Activated T-cell treated with anti-CD3 and anti-CD28 coated beads, Interleukin-2, amount 50 U/mL, for 72 hours (primary cell): ENCODE results near the gene HCAR2. TPM values are rescaled to one million over a fixed set of nuclear protein-coding genes. Genes with fewer than 3 reads are reported as not detected.
"Not testable (repeated sequence)": the region's sequence is repeated elsewhere in the genome, so short reads cannot be mapped to it uniquely, and the experiment has no call there.

Experiments
- ATAC-seq, 2 donors: fragments of 150-1000 bp; cut with Tn5 transposase; replicated peaks in 1 of 2; 2 replicates each; pipeline ENCODE4 v1.10.0; 2021; ENCODE audit warnings: moderate library complexity in 2 of 2, mild to moderate bottlenecking in 1 of 2
- DNase-seq, 2 donors: peaks; one replicate each; pipeline ENCODE4 v3.0.0; 2021 to 2022; ENCODE audit warnings: mixed read lengths in 1 of 2
- H3K27ac Mint-ChIP-seq: one replicate; pipeline ENCODE4 v1.8.0; 2022; ENCODE audit warnings: mild to moderate bottlenecking, moderate library complexity, mixed read lengths
- H3K27me3 Mint-ChIP-seq: one replicate; pipeline ENCODE4 v1.8.0; 2022; ENCODE audit warnings: low read depth, mixed read lengths
- H3K36me3 Mint-ChIP-seq, 2 donors: one replicate each; pipeline ENCODE4 v1.8.0; 2022; ENCODE audit warnings: mixed read lengths in 2 of 2, mild to moderate bottlenecking in 1 of 2; ENCODE audit not compliant: insufficient read depth in 2 of 2
- H3K4me1 Mint-ChIP-seq: one replicate; pipeline ENCODE4 v1.8.0; 2022; ENCODE audit warnings: low read depth, mixed read lengths
- H3K4me3 Mint-ChIP-seq, 2 donors: one replicate each; pipeline ENCODE4 v1.8.0; 2022; ENCODE audit warnings: mild to moderate bottlenecking in 2 of 2, mixed read lengths in 2 of 2, moderate library complexity in 2 of 2
- H3K9me3 Mint-ChIP-seq, 2 donors: one replicate each; pipeline ENCODE4 v1.8.0; 2022; ENCODE audit warnings: mixed read lengths in 2 of 2
- total RNA-seq, 2 donors: library from RNA; stranded (reverse); gene quantifications; one replicate each; pipeline ENCODE4 v1.2.3, GENCODE V29; 2022

HCAR2 gene
- total RNA-seq = not detected

DNA sequence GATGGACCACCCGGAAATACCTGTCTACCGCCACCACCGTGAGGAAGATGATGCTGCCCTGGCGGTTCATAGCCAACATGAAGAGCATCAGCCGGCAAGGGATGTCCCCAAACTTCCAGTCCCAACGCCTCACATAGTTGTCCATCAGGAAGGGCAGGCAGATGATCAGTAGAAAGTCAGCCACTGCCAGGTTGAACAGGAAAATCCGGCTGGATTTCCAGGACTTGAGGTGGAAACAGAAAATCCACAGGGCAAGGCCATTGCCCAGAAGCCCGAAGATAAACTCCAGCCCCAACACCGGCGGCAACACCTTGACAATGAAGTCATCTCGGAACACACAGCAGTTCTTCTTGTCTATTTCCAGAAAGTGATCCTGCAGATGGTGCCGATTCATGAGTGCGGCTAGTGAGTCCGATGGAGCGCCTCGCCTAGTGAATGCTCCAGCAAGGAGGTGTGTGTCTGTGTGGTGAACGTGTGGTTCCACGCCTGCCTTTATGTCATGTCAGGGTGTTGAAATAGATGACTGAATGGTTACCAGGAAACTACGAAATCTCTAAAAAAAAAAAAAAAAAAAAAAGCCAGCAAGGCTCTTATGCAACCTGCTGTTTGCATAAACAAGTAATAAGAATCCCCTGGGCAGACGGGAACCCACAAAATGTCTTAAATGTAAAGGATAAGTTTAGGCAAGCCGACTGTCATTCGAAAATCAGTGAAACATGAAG is at the start of gene HCAR2:
TSS of gene HCAR2 (minus strand) at position 468 of the 722 bp plus-strand sequence. CDS start at position 394, 74 bp downstream.
- H3K4me1 Mint-ChIP-seq, ATAC-seq, DNase-seq, H3K36me3 Mint-ChIP-seq, H3K4me3 Mint-ChIP-seq, H3K27me3 Mint-ChIP-seq, H3K27ac Mint-ChIP-seq, H3K9me3 Mint-ChIP-seq: not testable (repeated sequence)

DNA sequence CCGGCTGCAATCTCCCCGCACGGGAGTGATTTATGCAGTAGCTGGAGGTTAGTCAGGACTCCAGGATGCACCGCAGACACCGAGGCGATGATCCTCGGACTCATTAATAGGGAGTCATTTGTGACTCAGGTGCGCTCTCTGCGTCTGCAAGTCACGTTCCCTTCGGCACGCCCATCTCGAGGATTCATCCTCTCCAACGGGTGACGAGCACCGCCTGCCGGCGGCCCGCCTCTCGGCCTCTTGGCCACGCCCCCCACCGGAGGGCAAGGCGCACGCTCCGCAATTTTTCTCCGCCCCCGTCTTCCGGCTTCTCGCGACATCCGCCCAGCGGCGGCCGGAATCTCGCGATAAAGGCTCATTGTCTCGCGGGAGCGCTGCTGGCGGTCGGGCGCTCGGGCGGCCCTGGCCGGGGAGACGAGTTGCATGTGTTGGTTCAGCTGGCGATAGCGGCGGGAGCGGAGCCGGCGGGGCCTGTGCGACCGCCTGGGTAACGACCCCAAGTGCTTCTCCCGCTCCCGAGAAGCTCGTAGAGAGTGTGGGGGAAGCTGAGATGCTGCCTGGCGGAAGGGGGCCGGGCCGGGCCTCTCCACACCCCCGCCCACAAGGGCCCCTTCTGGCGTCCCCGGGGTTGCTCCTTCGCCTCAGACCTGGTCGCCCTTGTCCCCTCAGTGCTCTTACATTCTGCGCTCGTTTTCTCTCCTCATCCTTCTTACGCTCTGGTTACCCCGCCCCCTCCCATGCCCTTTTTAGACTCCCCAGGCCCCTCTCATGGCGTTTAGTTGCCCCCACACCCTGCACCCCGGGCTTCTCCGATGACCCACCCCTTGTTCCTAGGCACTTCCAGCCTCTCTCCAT is 49.5 kb upstream of the HCAR2 start, which contains the start of gene DENR:
TSS of gene DENR (plus strand) at position 361 of the 855 bp plus-strand sequence. CDS start 878 bp downstream, outside the sequence.
- Mint-ChIP-seq H3K27ac (peak within 1 kb of the TSS; percentile 98), H3K36me3 (peaks cover 19 to 38% of the 10 kb centered on the region in 2 donors), H3K4me1 (peaks cover 62% of the 10 kb centered on the region), H3K27me3 (no peaks in the 10 kb centered on the region), H3K4me3 (peak within 1 kb of the TSS; percentile 99), H3K9me3 (no peaks in the 10 kb centered on the region)
- DNase-seq (peak; percentile 100), ATAC-seq (peak; percentile 92 to 93)

DNA sequence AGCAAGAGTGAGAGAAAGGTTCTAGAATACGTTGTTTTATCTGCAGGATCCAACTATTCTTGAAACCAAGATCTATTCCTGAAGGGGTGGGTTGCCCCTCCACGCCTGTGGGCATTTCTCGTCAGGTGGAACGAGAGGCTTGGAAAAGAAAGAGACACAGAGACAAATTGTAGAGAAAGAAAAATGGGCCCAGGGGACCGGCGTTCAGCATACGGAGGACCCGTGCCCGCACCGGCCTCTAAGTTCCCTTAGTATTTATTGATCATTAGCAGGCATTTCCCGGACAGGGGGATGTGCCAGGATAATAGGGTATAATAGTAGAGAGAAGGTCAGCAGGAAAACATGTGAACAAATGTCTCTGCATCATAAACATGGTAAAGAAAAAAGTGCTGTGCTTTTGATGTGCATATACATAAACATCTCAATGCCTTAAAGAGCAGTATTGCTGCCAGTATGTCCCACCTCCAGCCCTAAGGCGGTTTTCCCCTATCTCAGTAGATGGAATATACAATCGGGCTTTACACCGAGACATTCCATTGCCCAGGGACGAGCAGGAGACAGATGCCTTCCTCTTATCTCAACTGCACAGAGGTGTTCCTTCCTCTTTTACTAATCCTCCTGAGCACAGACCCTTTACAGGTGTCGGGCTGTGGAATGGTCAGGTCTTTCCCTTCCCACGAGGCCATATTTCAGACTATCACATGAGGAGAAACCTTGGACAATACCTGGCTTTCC is 47.8 kb upstream of the HCAR2 start:
- H3K4me1 Mint-ChIP-seq = peaks cover 44% of the 10 kb centered on the region
- H3K36me3 Mint-ChIP-seq = peaks cover 10 to 23% of the 10 kb centered on the region in 2 donors
- H3K27ac Mint-ChIP-seq, ATAC-seq, H3K9me3 Mint-ChIP-seq, H3K27me3 Mint-ChIP-seq, DNase-seq: not testable (repeated sequence)
- H3K4me3 Mint-ChIP-seq = peak overlapping the region; percentile 99

DNA sequence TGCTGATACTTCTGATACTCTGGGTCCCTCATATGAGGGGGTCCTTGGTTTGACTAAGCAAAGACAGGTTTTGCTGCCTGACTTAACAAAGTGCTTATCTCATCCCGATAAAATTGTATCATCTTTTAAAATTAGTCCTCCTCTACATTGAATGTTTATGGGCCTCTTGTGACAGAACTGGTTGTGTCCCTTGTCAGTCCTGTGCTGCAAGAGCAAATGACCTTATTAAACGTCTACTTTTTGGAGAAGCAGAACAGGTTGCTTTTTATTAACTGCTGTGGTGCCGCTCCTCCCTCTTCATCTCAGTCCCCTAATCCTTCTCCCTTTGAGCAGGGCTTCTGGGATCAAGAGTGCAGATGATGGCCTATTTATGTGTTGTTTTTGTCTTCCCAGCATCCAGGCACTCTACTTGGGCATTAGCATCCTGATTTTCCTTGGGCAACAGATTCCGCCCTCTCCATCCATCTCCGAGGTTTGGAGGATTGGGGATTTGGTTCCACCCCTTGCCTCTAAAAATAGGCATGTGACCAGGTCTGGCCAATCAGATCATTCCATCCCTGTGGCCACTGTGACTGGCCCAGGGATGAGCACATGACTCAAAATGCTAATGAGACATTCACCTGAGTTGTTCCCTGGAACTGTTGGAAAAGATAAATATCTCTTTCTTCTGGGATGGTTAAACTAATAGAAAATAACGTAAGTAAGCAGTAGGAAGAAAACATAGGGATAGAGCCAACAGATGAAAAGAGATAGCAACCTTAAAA is 46.6 kb upstream of the HCAR2 start:
- ATAC-seq = no peak
- peak overlapping the region in 1 of 2 donors; percentile 12 for H3K4me3 Mint-ChIP-seq
- H3K9me3 Mint-ChIP-seq = no peaks in the 10 kb centered on the region
- H3K27ac Mint-ChIP-seq = no peak overlapping the region
- peaks cover 7 to 15% of the 10 kb centered on the region in 2 donors for H3K36me3 Mint-ChIP-seq
- H3K4me1 Mint-ChIP-seq = peaks cover 32% of the 10 kb centered on the region
- DNase-seq = no peak
- no peaks in the 10 kb centered on the region for H3K27me3 Mint-ChIP-seq

DNA sequence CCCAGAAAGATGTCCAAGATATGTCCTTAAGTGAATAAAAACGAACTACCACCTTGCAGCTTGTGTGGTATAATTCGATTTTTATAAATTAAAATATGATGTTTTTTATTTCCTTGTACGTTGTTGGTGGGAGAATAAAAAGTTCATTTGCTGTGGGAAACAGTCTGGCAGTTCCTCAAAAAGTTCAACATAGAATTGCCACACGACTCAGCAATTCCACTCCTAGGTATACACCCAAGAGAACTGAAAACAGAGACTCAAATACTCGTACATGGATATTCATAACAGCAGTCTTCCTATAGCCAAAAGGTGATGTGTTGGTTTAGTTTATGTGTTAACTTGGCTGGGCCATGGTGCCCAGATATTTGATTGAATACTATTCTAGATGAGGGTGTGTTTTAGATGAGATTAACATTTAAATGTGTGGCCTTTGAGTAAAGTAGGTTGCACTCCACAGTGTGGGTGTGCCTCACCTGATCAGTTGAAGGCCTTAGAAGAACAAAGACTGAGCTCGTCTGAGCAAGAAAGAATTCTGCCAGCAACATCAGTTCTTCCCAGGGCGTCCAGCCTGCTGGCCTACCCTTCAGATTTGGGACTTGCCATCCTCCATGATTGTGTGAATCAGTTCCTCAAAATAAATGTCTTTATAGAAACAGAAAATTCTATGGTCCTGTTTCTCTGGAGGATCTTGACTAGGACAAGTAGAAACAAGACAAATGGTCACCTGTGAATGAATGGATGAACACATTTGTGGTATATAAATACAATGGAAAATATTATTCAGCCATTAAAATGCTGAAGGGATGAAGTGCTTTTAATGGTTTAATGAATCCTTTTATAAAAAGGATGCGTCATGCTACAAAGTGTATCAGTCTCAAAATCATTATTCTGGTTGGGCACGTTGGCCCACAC is 44.3 kb upstream of the HCAR2 start:
- Mint-ChIP-seq H3K36me3 (no peaks in the 10 kb centered on the region), H3K27ac (no peak overlapping the region), H3K9me3 (no peaks in the 10 kb centered on the region), H3K4me1 (peaks cover 16% of the 10 kb centered on the region), H3K27me3 (no peaks in the 10 kb centered on the region), H3K4me3 (no peak overlapping the region)
- DNase-seq (no peak), ATAC-seq (no peak)

DNA sequence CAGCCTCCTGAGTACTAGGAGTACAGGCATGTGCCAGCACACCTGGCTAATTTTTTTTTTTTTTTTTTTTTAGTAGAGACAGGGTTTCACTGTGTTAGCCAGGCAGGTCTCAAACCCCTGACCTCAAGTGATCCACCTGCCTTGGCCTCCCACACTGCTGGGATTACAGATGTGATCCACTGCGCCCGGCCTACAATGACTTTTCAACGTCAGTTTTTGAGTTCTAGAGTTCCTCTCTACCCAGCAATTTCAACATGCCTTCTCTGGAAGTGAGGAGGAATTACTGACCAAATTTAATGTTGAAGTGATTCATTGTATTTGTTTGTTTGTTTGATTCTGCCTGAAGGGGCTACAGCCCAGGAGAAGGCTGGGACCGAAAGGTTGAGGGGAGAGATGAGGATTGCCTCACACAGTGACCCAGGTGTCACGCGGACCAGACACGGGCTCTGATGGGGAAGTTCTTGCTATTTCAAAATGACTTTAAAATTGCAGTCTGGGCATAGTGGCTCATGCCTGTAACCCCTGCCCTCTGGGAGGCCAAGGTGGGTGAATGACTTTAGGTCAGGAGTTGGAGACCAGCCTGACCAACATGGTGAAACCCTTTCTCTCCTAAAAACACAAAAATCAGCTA is 40.9 kb upstream of the HCAR2 start:
- ATAC-seq (no peak), DNase-seq (no peak)
- no peak overlapping the region for H3K4me3 Mint-ChIP-seq
- no peaks in the 10 kb centered on the region for H3K27me3 Mint-ChIP-seq
- H3K9me3 Mint-ChIP-seq = no peaks in the 10 kb centered on the region
- H3K27ac Mint-ChIP-seq = no peak overlapping the region
- H3K4me1 Mint-ChIP-seq = no peaks in the 10 kb centered on the region
- H3K36me3 Mint-ChIP-seq = no peaks in the 10 kb centered on the region

DNA sequence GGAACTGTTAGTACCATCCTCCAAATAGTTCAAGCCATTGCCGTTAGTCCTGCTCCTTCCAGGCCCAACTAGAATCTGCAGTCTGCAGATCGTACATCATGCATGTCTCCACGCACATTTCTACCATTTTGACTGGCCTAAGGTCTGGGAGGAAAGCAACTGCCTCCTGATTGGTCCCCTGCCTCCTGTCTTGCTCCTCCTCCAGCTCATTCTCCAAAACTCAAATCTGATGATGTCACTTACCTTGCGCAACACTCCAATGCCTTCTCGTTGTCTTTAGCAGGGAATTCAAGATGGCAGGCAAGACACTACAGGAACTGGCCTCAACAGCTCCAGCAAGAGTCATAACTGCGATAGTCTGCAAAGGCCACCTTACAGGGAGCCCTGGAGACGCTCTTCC is 37.2 kb upstream of the HCAR2 start:
- Mint-ChIP-seq H3K36me3 (peaks cover 2 to 5% of the 10 kb centered on the region in 2 donors), H3K4me1 (peaks cover 5% of the 10 kb centered on the region), H3K27me3 (no peaks in the 10 kb centered on the region), H3K9me3 (peaks cover 0 to 3% of the 10 kb centered on the region in 2 donors), H3K4me3 (no peak overlapping the region), H3K27ac (no peak overlapping the region)
- ATAC-seq (no peak), DNase-seq (no peak)

DNA sequence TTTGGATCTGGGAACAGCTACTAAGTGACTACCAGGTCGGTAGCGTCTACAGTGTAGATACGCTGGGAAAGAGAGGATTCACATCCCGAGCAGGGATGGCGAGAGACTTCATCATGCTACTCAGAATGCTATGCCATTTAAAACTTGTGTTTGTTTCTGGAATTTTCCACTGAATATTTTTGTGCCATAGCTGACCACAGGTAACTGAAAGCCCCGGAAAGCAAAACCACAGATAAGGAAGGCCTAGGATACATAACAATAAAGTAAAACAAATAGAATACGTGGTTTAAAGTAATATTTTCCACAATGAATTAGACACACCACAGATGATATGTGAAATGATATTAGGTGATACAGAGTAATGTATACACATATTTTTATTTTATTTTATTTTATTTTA is 35.4 kb upstream of the HCAR2 start:
- Mint-ChIP-seq H3K4me3 (no peak overlapping the region), H3K9me3 (peaks cover 0 to 3% of the 10 kb centered on the region in 2 donors), H3K36me3 (peaks cover 3 to 5% of the 10 kb centered on the region in 2 donors), H3K4me1 (peaks cover 13% of the 10 kb centered on the region), H3K27ac (no peak overlapping the region), H3K27me3 (no peaks in the 10 kb centered on the region)
- no peak for DNase-seq
- no peak for ATAC-seq

DNA sequence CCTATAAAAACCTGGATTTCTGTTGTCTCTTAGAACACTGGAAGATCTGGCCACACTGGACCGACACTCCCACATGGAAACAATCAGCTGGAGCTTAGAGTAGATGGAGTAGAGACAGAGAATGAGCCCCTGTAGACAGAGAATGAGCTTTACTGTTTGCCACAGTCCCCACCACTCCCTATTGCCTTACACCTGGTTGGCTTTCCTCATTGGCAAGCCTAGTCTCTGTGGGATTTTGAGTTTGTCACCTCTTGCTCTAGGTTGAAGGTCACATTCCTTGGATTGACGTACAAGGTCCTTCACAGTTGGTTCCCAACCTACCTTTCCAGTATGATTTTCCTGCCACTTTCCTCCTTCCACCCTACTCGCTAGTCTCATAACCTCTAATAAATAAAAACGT is 29.5 kb upstream of the HCAR2 start:
- H3K27me3 Mint-ChIP-seq = peaks cover 12% of the 10 kb centered on the region
- peaks cover 0 to 7% of the 10 kb centered on the region in 2 donors for H3K9me3 Mint-ChIP-seq
- H3K4me1 Mint-ChIP-seq = peaks cover 61% of the 10 kb centered on the region
- ATAC-seq (no peak), DNase-seq (no peak)
- H3K36me3 Mint-ChIP-seq = peaks cover 9 to 11% of the 10 kb centered on the region in 2 donors
- peak overlapping the region; percentile 29 to 73 for H3K4me3 Mint-ChIP-seq
- H3K27ac Mint-ChIP-seq = peak overlapping the region; percentile 75

DNA sequence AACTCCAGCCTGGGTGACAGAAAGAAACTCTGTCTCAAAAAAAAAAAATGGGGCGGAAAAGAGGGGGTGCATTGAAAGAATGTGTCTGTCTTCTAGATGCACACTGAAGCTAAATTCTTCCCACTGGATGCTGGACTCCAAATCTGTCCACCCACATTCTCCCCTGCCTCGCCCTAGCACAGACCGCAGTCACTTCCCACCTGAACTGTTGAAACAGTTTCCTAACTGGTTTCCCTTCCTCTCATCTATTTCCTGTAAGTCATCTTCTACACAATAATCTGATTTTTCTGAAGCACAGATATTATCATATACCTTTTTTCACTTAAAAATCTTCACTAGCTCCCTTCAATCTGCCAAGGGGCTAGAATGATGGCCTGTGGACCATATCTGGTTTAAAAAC is 29.0 kb upstream of the HCAR2 start:
- DNase-seq = peak in 1 of 2 donors; percentile 36
- Mint-ChIP-seq H3K36me3 (peaks cover 9 to 11% of the 10 kb centered on the region in 2 donors), H3K4me1 (peaks cover 61% of the 10 kb centered on the region), H3K27ac (no peak overlapping the region), H3K4me3 (peak overlapping the region; percentile 2 to 29), H3K27me3 (peaks cover 12% of the 10 kb centered on the region), H3K9me3 (peaks cover 0 to 7% of the 10 kb centered on the region in 2 donors)
- ATAC-seq = peak; percentile 12 to 24
